OCI-LY7 (cell line): ENCODE measurements around the gene PLD4. TPM values are rescaled to one million over a fixed set of nuclear protein-coding genes. Genes with fewer than 3 reads are reported as not detected.
A peak's percentile ranks its signal among the peaks of the same experiment; 100 is the strongest.

Experiments used
- BruUV-seq: library from RNA; stranded (reverse); fragments of 400-500 nt; replicated peaks from 2 replicates; lab custom pipeline; 2021; lab: Mats Ljungman, UMichigan
- CTCF ChIA-PET: fragments of 300-600 bp; sonication (Branson Sonifier 250); formaldehyde crosslinking; loops from one replicate; lab custom pipeline; 2022; ENCODE audit warnings: antibody characterized with exemption; ENCODE audit not compliant: unreplicated experiment; lab: Charles Lee
- POLR2A ChIA-PET: fragments of 300-600 bp; sonication (Branson Sonifier 250); formaldehyde crosslinking; loops from one replicate; lab custom pipeline; 2022; ENCODE audit warnings: antibody characterized with exemption; lab: Charles Lee
- DNase-seq: peaks from one replicate; pipeline ENCODE4 v3.0.0-alpha.2; 2015; ENCODE audit warnings: low spot score
- H2AFZ ChIP-seq: fragments of 200-600 bp; sonication (generic), shearing (Covaris generic); 2 replicates; pipeline ENCODE4 v1.6.1; 2014; ENCODE audit warnings: mild to moderate bottlenecking, antibody characterized with exemption, low read length, moderate library complexity
- H3K27ac ChIP-seq: fragments of 200-600 bp; sonication (generic); 2 replicates; pipeline ENCODE4 v1.5.1; 2014; ENCODE audit warnings: mixed run types, low read depth, mild to moderate bottlenecking, moderate library complexity, low read length, inconsistent platforms; ENCODE audit not compliant: poor library complexity, severe bottlenecking
- H3K36me3 ChIP-seq: fragments of 200-600 bp; sonication (generic); 2 replicates; pipeline ENCODE4 v1.6.1; 2014; ENCODE audit warnings: mild to moderate bottlenecking, antibody characterized with exemption, low read length, moderate library complexity, mixed read lengths; ENCODE audit not compliant: insufficient read depth
- H3K4me1 ChIP-seq: fragments of 200-600 bp; sonication (generic); 2 replicates; pipeline ENCODE4 v1.5.1; 2014; ENCODE audit warnings: mild to moderate bottlenecking, low read length; ENCODE audit not compliant: insufficient read depth, poor library complexity, severe bottlenecking
- H3K4me2 ChIP-seq: fragments of 200-600 bp; sonication (generic); 2 replicates; pipeline ENCODE4 v1.6.1; 2014; ENCODE audit warnings: mild to moderate bottlenecking, low read length
- H3K4me3 ChIP-seq: fragments of 200-600 bp; sonication (generic); 2 replicates; pipeline ENCODE4 v1.5.1; 2014; ENCODE audit warnings: mild to moderate bottlenecking, low read depth, low read length; ENCODE audit not compliant: poor library complexity, severe bottlenecking
- H3K79me2 ChIP-seq: fragments of 200-600 bp; sonication (generic); 2 replicates; pipeline ENCODE4 v1.6.1; 2016; ENCODE audit warnings: low read depth, mild to moderate bottlenecking, low read length, moderate library complexity, mixed read lengths; ENCODE audit not compliant: insufficient read depth
- H3K9me2 ChIP-seq: fragments of 200-600 bp; sonication (generic); 2 replicates; pipeline ENCODE4 v1.6.1; 2016; ENCODE audit warnings: mild to moderate bottlenecking, low read length, mixed read lengths; ENCODE audit not compliant: insufficient read depth
- H3K9me3 ChIP-seq: fragments of 200-600 bp; sonication (generic); 2 replicates; pipeline ENCODE4 v1.6.1; 2014; ENCODE audit warnings: mild to moderate bottlenecking, mixed run types, low read length, mixed read lengths
- H4K20me1 ChIP-seq: fragments of 200-600 bp; sonication (generic); 2 replicates; pipeline ENCODE4 v1.6.1; 2014; ENCODE audit warnings: mild to moderate bottlenecking, antibody characterized with exemption, low read length, moderate library complexity, mixed read lengths; ENCODE audit not compliant: insufficient read depth
- EZH2phosphoT487 ChIP-seq: fragments of 200-600 bp; sonication (generic); IDR thresholded peaks from 2 replicates; pipeline ENCODE4 v1.6.1; 2018; ENCODE audit warnings: low read depth, borderline replicate concordance, mild to moderate bottlenecking, mixed run types, antibody characterized with exemption, low read length, moderate library complexity, mixed read lengths
- intact Hi-C: fragments of 100-400 bp; cut with micrococcal nuclease; formaldehyde crosslinking; loops from one replicate; pipeline ENCODE4 v1.10.0; 2022; ENCODE audit not compliant: unreplicated experiment
- total RNA-seq, 2 experiments: library from RNA; depleted of rRNA in 1 of 2; stranded (reverse); fragments of >200 nt in 1 of 2; shearing (Covaris generic) in 1 of 2; gene quantifications; 2 replicates each; pipeline ENCODE4 v1.2.3, GENCODE V29; 2014 to 2022
- TF ChIP-seq, protein P1 (sequence below): fragments of 200-600 bp; sonication (generic); conservative IDR thresholded peaks from 2 replicates; pipeline ENCODE4 v1.5.1; 2014; ENCODE audit warnings: mild to moderate bottlenecking, antibody characterized with exemption, low read length, moderate library complexity, mixed read lengths

PLD4 gene
- total RNA-seq, 2 experiments from 2014 or later = 0.66 to 5.1 TPM

DNA sequence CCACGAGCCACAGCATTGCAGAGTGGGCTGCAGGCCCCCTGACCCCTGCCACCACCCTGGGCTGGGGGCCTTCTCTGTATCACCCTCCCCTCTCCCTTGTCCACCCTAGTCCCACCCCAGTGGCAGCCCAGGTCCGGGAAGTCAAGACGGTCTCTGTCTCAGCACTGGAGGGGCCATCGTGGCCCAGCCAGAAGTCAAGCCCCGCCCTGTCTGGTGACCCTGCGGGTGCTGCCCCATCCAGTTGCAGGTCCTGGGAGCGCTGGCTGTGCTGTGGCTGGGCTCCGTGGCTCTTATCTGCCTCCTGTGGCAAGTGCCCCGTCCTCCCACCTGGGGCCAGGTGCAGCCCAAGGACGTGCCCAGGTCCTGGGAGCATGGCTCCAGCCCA lies 2.7 kb downstream of the PLD4 start:
- H2AFZ ChIP-seq = no peak overlapping the region
- TF ChIP-seq, protein P1, sequence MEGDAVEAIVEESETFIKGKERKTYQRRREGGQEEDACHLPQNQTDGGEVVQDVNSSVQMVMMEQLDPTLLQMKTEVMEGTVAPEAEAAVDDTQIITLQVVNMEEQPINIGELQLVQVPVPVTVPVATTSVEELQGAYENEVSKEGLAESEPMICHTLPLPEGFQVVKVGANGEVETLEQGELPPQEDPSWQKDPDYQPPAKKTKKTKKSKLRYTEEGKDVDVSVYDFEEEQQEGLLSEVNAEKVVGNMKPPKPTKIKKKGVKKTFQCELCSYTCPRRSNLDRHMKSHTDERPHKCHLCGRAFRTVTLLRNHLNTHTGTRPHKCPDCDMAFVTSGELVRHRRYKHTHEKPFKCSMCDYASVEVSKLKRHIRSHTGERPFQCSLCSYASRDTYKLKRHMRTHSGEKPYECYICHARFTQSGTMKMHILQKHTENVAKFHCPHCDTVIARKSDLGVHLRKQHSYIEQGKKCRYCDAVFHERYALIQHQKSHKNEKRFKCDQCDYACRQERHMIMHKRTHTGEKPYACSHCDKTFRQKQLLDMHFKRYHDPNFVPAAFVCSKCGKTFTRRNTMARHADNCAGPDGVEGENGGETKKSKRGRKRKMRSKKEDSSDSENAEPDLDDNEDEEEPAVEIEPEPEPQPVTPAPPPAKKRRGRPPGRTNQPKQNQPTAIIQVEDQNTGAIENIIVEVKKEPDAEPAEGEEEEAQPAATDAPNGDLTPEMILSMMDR = no peak
- TF ChIP-seq EZH2phosphoT487 = no peak
- POLR2A ChIA-PET = interaction anchor here (1.0 kb wide), 1 partner anchor 89 kb away, joined by 3 read pairs; no protein-coding TSS in a partner anchor
- H3K79me2 ChIP-seq = no peaks in the 10 kb centered on the region
- 0 out of 2 replicates have a peak, but pooled peaks cover 7% of the 10 kb centered on the region for H3K9me3 ChIP-seq
- BruUV-seq = no TSS peak
- H3K36me3 ChIP-seq = no peaks in the 10 kb centered on the region
- H3K4me1 ChIP-seq = peaks cover 45% of the 10 kb centered on the region
- no peaks in the 10 kb centered on the region for H3K9me2 ChIP-seq
- DNase-seq = no peak
- no peak overlapping the region for H3K4me3 ChIP-seq
- 0 out of 2 replicates have a peak, but pooled peaks cover 4% of the 10 kb centered on the region for H4K20me1 ChIP-seq
- intact Hi-C loops = loop anchor here (1.0 to 2.0 kb wide), 2 partner anchors 31 to 101 kb away; no protein-coding TSS in a partner anchor
- H3K4me2 ChIP-seq = peak overlapping the region; percentile 84
- no peak overlapping the region for H3K27ac ChIP-seq
- CTCF ChIA-PET = no interaction called here

GRCh38 chr14:104927901-104928300 lies 3.2 kb downstream of the PLD4 start:
- H3K9me2 ChIP-seq = no peaks in the 10 kb centered on the region
- H3K79me2 ChIP-seq = no peaks in the 10 kb centered on the region
- no peak overlapping the region for H3K4me3 ChIP-seq
- ChIA-PET CTCF (interaction anchor here (0.6 kb wide), 1 partner anchor 28 kb away, joined by 3 read pairs; no protein-coding TSS in a partner anchor), POLR2A (no interaction called here)
- no peak overlapping the region for H2AFZ ChIP-seq
- DNase-seq = peak; percentile 59
- TF ChIP-seq EZH2phosphoT487 = no peak
- TF ChIP-seq, protein P1 = peak; percentile 52; the same call in 1 of the 2 replicates
- H3K4me2 ChIP-seq = peak overlapping the region; percentile 84
- H3K36me3 ChIP-seq = no peaks in the 10 kb centered on the region
- no TSS peak for BruUV-seq
- 0 out of 2 replicates have a peak, but pooled peaks cover 4% of the 10 kb centered on the region for H4K20me1 ChIP-seq
- peaks cover 42% of the 10 kb centered on the region for H3K4me1 ChIP-seq
- intact Hi-C loops = loop anchor here (1.0 to 2.0 kb wide), 2 partner anchors 32 to 101 kb away; no protein-coding TSS in a partner anchor
- H3K9me3 ChIP-seq = 0 out of 2 replicates have a peak, but pooled peaks cover 7% of the 10 kb centered on the region
- H3K27ac ChIP-seq = no peak overlapping the region
